H7 (cell line): ENCODE measurements around the gene DENND6B. TPM values are rescaled to one million over a fixed set of nuclear protein-coding genes. Genes with fewer than 3 reads are reported as not detected.

Experiments used
- DNase-seq: peaks from one replicate; pipeline ENCODE4 v3.0.0; 2012
- H3K27me3 ChIP-seq: 2 replicates; pipeline ENCODE4 v1.6.0; 2011; ENCODE audit warnings: mild to moderate bottlenecking, low read length; ENCODE audit not compliant: control insufficient read depth, insufficient read depth
- H3K36me3 ChIP-seq: replicated peaks from 2 replicates; pipeline ENCODE4 v1.5.1; 2011; ENCODE audit warnings: low read length; ENCODE audit not compliant: control insufficient read depth, insufficient read depth
- H3K4me3 ChIP-seq: 2 replicates; pipeline ENCODE4 v1.5.1; 2011; ENCODE audit warnings: low read depth, mild to moderate bottlenecking, control low read depth, low read length, moderate library complexity; ENCODE audit not compliant: insufficient read depth
- total RNA-seq: library from RNA; depleted of rRNA; stranded (reverse); fragments of >200 nt; shearing (Covaris generic); gene quantifications from 2 replicates; pipeline ENCODE4 v1.2.3, GENCODE V29; 2014

The DENND6B gene
- total RNA-seq, 1 experiment from 2014 or later, result 0.52 TPM

- no peaks in the 10 kb centered on the region for H3K27me3 ChIP-seq
- no peaks in the 10 kb centered on the region for H3K36me3 ChIP-seq
- no peak overlapping the region for H3K4me3 ChIP-seq
- peak; percentile 79 for DNase-seq
Observed at GRCh38 chr22:50314455-50315288, 12.1 kb downstream of the DENND6B start.

- H3K27me3 ChIP-seq, result no peaks in the 10 kb centered on the region
- H3K4me3 ChIP-seq, result no peak overlapping the region
- no peaks in the 10 kb centered on the region for H3K36me3 ChIP-seq
- no peak for DNase-seq
Observed at GRCh38 chr22:50314081-50314454, 12.7 kb downstream of the DENND6B start.

- H3K4me3 ChIP-seq, result no peak overlapping the region
- no peaks in the 10 kb centered on the region for H3K27me3 ChIP-seq
- no peaks in the 10 kb centered on the region for H3K36me3 ChIP-seq
- no peak for DNase-seq
Observed at GRCh38 chr22:50313600-50313999, 13.2 kb downstream of the DENND6B start.

GRCh38 chr22:50313021-50313420 lies 13.8 kb downstream of the DENND6B start:
- Histone ChIP-seq H3K36me3 (no peaks in the 10 kb centered on the region), H3K4me3 (no peak overlapping the region)
- DNase-seq, result peak; percentile 39

GRCh38 chr22:50312371-50312770 lies 14.4 kb downstream of the DENND6B start:
- H3K4me3 ChIP-seq, result no peak overlapping the region
- no peaks in the 10 kb centered on the region for H3K27me3 ChIP-seq

More at GRCh38 chr22:50313021-50313420, 13.8 kb downstream of the DENND6B start:
- H3K27me3 ChIP-seq, result no peaks in the 10 kb centered on the region

GRCh38 chr22:50311606-50312351 lies 15.0 kb downstream of the DENND6B start:
- DNase-seq, result peak; percentile 37
- no peak overlapping the region for H3K4me3 ChIP-seq
- peaks cover 2% of the 10 kb centered on the region; the same call in 1 of the 2 replicates for H3K27me3 ChIP-seq
- H3K36me3 ChIP-seq, result no peaks in the 10 kb centered on the region

More at GRCh38 chr22:50312371-50312770, 14.4 kb downstream of the DENND6B start:
- DNase-seq, result no peak
- H3K36me3 ChIP-seq, result no peaks in the 10 kb centered on the region

- Histone ChIP-seq H3K36me3 (no peaks in the 10 kb centered on the region), H3K4me3 (no peak overlapping the region), H3K27me3 (peaks cover 6% of the 10 kb centered on the region; the same call in 1 of the 2 replicates)
- no peak for DNase-seq
Observed at GRCh38 chr22:50310949-50311444, 15.8 kb downstream of the DENND6B start.

GRCh38 chr22:50310031-50310722 lies 16.6 kb downstream of the DENND6B start:
- Histone ChIP-seq H3K36me3 (no peaks in the 10 kb centered on the region), H3K27me3 (peaks cover 6% of the 10 kb centered on the region; the same call in 1 of the 2 replicates), H3K4me3 (no peak overlapping the region)
- no peak for DNase-seq

GRCh38 chr22:50309601-50309991 lies 17.2 kb downstream of the DENND6B start:
- H3K27me3 ChIP-seq, result peaks cover 6% of the 10 kb centered on the region; the same call in 1 of the 2 replicates
- H3K36me3 ChIP-seq, result no peaks in the 10 kb centered on the region
- no peak for DNase-seq
- no peak overlapping the region for H3K4me3 ChIP-seq

GRCh38 chr22:50308986-50309600 lies 17.7 kb downstream of the DENND6B start:
- no peak for DNase-seq
- no peaks in the 10 kb centered on the region for H3K36me3 ChIP-seq
- peaks cover 6% of the 10 kb centered on the region; the same call in 1 of the 2 replicates for H3K27me3 ChIP-seq
- no peak overlapping the region for H3K4me3 ChIP-seq

- H3K4me3 ChIP-seq, result no peak overlapping the region
- DNase-seq, result no peak
- peaks cover 6% of the 10 kb centered on the region; the same call in 1 of the 2 replicates for H3K27me3 ChIP-seq
- H3K36me3 ChIP-seq, result no peaks in the 10 kb centered on the region
Observed at GRCh38 chr22:50308597-50308935, 18.2 kb downstream of the DENND6B start.

GRCh38 chr22:50307890-50308596 lies 18.8 kb downstream of the DENND6B start:
- Histone ChIP-seq H3K36me3 (no peaks in the 10 kb centered on the region), H3K27me3 (peaks cover 6% of the 10 kb centered on the region; the same call in 1 of the 2 replicates), H3K4me3 (no peak overlapping the region)
- peak; percentile 87 for DNase-seq
